HG03520 (cell line): Measurements from ENCODE around the gene KRTAP5-3.
"Not testable (repeated sequence)": the region's sequence is repeated elsewhere in the genome, so short reads cannot be mapped to it uniquely, and the experiment has no call there.

Experiments
- ATAC-seq: cut with Tn5 transposase; IDR thresholded peaks from one replicate; pipeline ENCODE4 v1.9.1; 2021; ENCODE audit warnings: mild to moderate bottlenecking, moderate library complexity; ENCODE audit not compliant: unreplicated experiment

Gene KRTAP5-3

DNA sequence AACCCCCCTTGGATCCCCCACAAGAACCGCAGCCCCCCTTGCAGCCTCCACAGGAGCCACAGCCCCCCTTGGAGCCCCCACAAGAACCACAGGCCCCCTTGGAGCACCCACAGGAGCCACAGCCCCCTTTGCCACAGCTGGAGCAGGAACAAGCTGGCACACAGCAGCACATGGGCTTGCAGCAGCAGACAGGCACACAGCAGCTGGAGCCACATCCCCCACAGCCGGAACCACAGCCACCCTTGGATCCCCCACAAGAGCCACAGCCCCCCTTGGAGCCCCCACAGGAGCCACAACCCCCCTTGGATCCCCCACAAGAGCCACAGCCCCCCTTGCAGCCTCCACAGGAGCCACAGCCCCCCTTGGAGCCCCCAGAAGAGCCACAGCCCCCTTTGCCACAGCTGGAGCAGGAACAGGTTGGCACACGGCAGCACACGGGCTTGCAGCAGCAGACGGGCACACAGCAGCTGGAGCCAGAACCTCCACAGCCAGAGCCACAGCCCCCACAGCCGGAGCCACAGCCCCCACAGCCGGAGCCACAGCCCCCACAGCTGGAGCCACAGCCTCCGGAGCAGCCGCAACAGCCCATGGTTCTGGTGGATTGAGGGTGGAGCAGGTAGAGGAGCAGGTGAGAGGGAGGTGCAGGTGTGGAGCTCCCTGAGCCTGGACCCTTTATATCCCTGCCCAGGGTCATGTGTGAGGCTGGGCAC lies 23.4 kb downstream of the KRTAP5-3 start, which contains the start of gene KRTAP5-1:
Gene KRTAP5-1 (minus strand): TSS at position 623 of the 710 bp plus-strand sequence. CDS start 34 bp downstream, at position 589.
- not testable (repeated sequence) for ATAC-seq

DNA sequence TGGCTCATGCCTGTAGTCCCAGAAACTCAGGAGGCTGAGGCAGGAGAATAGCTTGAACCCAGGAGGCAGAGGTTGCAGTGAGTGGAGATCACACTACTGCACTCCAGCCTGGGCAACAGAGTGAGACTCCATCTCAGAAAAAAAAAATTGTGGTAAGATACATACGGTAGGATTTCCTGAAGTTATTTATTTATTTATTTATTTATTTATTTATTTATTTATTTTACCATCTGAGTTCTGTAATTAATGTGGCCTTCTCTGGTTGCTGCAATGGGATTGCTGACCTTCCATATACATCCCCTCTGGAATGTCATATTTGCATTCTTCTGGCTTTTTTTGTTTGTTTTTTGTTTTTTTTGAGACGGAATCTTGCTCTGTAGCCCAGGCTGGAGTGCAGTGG lies 25.4 kb downstream of the KRTAP5-3 start:
- not testable (repeated sequence) for ATAC-seq

GRCh38 chr11:1581976-1582375 lies 26.3 kb downstream of the KRTAP5-3 start:
- no peak for ATAC-seq

DNA sequence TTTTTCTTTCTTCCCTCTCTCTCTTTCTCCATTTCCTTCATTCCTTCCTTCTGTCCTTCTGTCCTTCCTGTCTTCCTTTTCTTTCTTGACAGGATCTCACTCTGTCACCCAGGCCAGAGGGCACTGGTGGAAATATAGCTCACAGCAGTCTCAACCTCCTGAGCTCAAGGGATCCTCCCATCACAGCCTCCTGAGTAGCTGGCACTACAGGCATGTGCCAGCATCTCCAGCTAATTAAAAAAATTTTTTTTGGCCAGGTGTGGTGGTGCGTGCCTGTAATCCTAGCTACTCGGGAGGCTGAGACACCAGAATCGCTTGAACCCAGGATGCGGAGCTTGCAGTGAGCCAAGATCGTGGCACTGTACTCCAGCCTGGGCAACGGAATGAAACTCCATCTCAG lies 31.4 kb downstream of the KRTAP5-3 start:
- ATAC-seq, result no peak

DNA sequence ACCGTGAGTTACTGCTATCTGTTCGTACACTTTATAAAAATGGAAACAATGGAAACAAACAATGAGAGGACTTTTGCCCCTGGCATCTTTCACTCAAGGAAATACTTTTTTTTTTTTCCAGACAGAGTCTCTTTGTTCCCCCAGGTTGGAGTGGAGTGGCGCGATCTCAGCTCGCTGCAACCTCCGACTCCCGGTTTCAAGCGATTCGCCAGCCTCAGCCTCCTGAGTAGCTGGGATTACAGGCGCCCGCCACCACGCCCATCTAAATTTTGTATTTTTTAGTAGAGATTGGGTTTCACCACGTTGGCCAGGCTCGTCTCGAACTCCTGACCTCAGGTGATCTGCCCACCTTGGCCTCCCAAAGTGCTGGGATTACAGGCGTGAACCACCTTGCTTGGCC lies 32.5 kb downstream of the KRTAP5-3 start:
- not testable (repeated sequence) for ATAC-seq

- ATAC-seq, result no peak
Observed at GRCh38 chr11:1574933-1575242, 33.4 kb downstream of the KRTAP5-3 start.

- peak; percentile 40 for ATAC-seq
Observed at GRCh38 chr11:1574238-1574932, 33.9 kb downstream of the KRTAP5-3 start.

- no peak for ATAC-seq
Observed at GRCh38 chr11:1573903-1574237, 34.4 kb downstream of the KRTAP5-3 start.

GRCh38 chr11:1573077-1573902 lies 35.0 kb downstream of the KRTAP5-3 start:
- no peak for ATAC-seq

DNA sequence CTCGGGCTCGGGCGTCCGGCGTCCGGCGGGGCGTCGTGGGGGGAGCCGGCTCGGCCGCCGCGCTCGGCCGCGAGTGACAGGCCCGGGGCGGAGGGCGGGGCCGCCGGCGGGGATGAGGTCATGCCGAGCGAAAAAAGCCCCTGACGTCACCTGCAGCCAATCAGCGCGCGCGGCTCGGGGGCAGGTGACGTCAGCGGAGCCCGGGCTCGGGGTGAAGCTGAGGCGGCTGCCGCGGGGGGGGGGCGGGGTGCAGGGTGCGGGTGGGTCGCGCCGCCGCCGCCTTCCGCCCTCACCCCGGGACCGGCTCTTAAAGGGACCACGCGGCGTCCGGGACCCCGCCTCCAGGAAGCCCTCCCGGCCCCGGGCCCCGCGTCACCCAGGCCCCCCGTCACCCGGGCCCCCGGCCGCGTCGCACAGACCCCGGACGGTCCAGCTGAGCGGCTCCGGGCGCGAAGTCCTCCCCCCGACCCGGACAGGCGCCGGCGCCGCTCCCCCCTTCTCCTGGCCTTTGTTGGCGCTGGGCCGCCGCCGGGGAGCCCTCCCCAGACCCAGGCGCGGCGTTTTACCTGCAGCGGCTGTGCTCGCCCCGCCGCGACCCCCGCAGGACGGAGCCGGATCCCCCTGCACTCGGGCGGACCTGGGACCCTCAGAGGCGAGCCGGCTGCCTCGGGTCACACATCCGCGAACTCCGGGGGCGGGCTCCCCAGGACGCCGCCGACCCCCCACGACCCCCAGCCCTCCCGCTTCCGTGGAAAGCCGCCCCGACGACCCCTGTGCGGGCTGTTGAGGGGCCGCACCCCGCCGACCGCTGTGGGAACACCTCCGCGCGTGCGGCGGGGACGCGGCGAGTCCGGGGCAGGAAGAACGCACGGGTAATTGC lies 35.8 kb downstream of the KRTAP5-3 start, which contains the start of gene DUSP8:
Gene DUSP8 (minus strand): TSS at position 75 of the 880 bp plus-strand sequence. CDS start 6,445 bp downstream, outside the sequence.
- no peak for ATAC-seq

DNA sequence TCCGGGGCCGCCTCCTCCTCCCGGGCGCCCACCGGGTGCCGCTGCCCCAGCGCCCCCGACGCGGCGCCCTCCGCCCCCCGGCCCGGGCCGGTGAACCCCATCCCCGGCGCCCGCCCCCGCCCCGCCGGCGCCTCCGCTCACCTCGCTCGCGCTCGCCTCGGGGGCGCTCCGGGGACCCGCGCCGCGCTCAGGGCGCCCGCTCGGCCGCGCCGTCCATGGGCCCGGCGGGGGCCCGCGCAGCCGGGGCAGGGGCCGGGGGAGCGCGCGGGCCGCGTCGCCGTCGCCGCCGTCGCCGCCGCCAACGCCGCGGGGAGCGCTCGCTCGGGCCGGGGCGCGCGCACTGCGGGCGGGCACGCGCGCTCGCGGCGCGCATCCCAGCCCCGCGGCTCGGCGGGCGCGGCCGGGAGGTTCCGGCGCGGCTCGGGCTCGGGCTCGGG lies 36.5 kb downstream of the KRTAP5-3 start:
- ATAC-seq, result no peak

DNA sequence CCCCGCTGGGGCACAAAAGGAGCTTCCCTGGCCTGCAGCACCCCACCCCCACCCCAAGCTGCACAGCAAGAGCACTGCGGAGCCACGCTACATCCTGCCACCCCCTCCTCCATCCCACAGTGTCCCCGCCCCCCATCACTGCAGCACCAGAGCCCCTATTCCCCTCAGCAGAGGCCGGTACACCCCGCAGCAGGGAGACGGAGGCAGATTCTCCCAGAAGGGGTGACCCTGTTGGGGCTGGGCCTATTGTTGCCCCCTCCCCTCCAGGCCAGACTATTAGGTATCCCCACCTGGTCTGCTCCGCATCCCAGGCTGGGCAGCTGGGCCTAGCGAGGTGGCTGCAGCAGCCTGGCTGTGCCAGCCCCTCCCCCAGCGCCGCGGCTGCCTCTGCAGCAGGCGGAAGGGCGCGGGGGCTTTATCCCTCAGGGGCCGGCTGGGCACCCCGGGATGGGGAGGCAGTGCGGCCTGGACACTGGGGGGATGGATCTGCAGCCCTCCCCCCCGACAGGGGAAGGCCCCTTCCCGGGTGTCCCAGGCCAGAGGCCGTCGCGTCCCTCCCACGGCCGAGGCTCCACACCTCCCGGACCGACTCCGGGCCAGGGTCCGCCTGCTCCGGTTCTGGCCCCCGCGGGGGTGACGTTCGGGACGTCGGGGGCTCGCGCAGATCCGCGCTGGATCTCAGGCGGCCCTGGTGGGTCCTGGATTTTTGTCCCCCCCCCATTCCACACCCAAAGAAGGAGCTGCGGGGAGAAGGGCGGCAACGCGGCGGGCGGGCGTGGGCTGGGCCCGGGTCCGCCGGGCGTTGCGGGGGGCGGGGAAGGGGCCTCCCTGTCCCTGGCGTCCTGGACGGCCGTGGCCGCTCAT lies 37.1 kb downstream of the KRTAP5-3 start:
- no peak for ATAC-seq

DNA sequence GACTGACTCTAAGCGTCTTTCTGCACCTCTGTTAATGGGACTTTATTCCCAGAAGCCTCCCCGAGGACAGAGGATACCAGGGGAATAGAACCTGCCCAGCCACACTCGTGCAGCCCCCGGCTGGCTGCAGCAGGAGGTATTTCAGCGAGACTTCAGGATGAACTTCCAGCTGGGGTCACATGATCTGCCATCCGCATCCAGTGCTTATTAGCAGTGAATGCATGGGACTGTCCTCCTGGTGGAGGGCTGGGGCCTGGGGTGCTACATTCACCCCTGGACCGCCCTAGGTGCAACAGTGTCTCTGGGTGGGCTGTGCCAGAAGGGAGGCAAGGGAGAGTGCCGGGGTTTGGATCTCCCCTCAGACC lies 37.8 kb downstream of the KRTAP5-3 start:
- no peak for ATAC-seq

DNA sequence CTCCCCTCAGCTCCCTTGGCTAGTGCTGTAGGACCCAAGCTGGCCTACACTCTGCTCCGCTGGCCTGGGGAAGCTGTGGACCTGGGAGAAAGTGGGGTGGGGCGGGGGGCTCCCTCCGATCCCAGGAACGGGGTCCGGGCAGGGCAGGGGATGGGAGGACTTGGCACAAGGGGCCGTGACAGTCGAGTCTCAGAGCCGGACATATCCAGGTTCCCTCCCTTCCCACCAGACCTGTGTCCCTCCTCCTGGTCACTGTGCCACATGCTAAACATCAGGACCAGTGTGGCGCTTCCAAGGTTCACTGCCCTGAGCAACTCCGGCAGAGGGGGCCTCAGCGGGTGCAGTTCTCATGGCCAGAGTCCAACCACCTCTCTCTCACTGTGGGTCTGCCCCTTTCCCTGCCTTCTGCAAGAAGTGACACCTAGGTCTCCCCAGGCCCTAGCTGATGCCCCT lies 38.2 kb downstream of the KRTAP5-3 start:
- ATAC-seq, result no peak

- ATAC-seq, result no peak
Observed at GRCh38 chr11:1569251-1569780, 38.9 kb downstream of the KRTAP5-3 start.

DNA sequence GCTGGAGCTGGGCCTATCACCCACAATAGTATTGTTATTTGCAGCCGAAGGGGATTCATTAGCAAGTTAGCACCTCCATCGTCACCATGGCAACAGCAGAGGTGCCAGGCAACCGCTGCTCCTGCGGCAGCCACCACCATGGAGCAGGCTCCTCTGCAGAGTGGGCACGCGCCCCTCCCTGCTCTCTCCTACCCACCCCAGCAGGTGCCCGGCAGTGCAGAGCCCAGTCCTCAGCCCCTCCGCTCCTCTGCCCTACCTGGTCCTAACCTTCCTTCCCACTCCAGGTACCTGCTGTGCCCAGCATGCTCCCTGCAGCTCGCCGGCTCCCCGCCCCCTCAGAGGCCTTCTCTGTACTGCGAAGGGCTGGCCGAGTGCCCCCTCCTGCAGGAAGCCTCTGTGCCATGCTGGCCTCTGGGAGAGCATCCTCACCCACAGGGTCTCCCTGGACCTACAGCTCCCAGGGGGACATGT lies 39.8 kb downstream of the KRTAP5-3 start:
- ATAC-seq, result no peak

- ATAC-seq, result no peak
Observed at GRCh38 chr11:1567721-1568100, 40.6 kb downstream of the KRTAP5-3 start.

- ATAC-seq, result no peak
Observed at GRCh38 chr11:1567052-1567720, 41.1 kb downstream of the KRTAP5-3 start.
